Melanocyte of skin (primary cell): ENCODE data around the gene SPANXN2. TPM values are rescaled to one million over a fixed set of nuclear protein-coding genes. Genes with fewer than 3 reads are reported as not detected.

Experiments
- total RNA-seq, 2 donors: library from RNA; depleted of rRNA; stranded (reverse); fragments of >200 nt; gene quantifications; 2 replicates each; pipeline ENCODE4 v1.2.3, GENCODE V29; 2012

Gene SPANXN2, protein sequence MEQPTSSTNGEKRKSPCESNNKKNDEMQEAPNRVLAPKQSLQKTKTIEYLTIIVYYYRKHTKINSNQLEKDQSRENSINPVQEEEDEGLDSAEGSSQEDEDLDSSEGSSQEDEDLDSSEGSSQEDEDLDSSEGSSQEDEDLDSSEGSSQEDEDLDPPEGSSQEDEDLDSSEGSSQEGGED
- total RNA-seq: not detected

DNA sequence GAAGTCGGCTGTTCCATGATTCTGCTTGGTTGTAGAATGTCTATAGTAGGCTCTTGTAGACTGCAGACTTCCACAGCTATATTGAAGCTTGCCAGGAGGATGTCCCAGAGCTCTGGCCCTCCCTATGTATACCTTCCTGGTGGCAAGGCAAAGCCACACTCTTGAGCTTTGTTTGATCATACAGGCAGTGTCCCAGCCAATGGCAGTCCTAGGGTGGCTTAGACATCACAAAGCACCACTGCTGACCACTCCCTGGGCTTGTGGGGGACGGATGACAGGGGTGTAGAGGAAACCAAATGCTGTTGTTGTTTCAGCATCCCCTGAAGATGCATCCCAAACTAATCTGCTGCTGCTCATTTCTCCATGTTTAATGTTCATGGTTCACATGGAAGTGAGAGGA, at the start of gene SPANXN2:
Gene SPANXN2, minus strand, starts transcription at position 101 of the 400 bp plus-strand sequence. Its CDS starts 84 bp downstream, at position 17.

Other genes with a start within 250 kb of the SPANXN2 start
- not detected for gene SPANXN3, start 203.3 kb downstream of the SPANXN2 start, total RNA-seq
- gene SLITRK4, start 84.7 kb downstream of the SPANXN2 start, total RNA-seq: not detected
- not detected for gene UBE2NL, start 163.3 kb upstream of the SPANXN2 start, total RNA-seq